HUES64 (cell line): ENCODE results near the gene LRP3.

ENCODE experiments used
- H3K27ac ChIP-seq: 2 replicates; pipeline ENCODE4 v1.7.0; 2013; ENCODE audit warnings: low read depth, low read length, inconsistent platforms
- H3K27me3 ChIP-seq: 2 replicates; pipeline ENCODE4 v1.6.1; 2013; ENCODE audit warnings: mild to moderate bottlenecking, low read length; ENCODE audit not compliant: insufficient read depth
- H3K36me3 ChIP-seq: 2 replicates; pipeline ENCODE4 v1.6.1; 2013; ENCODE audit warnings: mild to moderate bottlenecking, low read length; ENCODE audit not compliant: insufficient read depth
- H3K4me1 ChIP-seq: 2 replicates; pipeline ENCODE4 v1.6.1; 2013; ENCODE audit warnings: mild to moderate bottlenecking, low read length, moderate library complexity; ENCODE audit not compliant: insufficient read depth
- H3K4me3 ChIP-seq: 2 replicates; pipeline ENCODE4 v1.5.1; 2013; ENCODE audit warnings: mild to moderate bottlenecking, low read length, moderate library complexity
- H3K9ac ChIP-seq: 2 replicates; pipeline ENCODE4 v1.6.1; 2013; ENCODE audit warnings: mild to moderate bottlenecking, low read depth, low read length
- H3K9me3 ChIP-seq: 2 replicates; pipeline ENCODE4 v1.6.1; 2013; ENCODE audit warnings: low read depth, low read length; ENCODE audit not compliant: insufficient read depth
- WGBS: fragments of 150-250, 120-280 bp; methylation state at CpG from one replicate; pipeline ENCODE4 v1.1.7; 2013; ENCODE audit warnings: missing lambda C conversion rate; 5-methylcytosine and 5-hydroxymethylcytosine counted together

Gene LRP3

DNA sequence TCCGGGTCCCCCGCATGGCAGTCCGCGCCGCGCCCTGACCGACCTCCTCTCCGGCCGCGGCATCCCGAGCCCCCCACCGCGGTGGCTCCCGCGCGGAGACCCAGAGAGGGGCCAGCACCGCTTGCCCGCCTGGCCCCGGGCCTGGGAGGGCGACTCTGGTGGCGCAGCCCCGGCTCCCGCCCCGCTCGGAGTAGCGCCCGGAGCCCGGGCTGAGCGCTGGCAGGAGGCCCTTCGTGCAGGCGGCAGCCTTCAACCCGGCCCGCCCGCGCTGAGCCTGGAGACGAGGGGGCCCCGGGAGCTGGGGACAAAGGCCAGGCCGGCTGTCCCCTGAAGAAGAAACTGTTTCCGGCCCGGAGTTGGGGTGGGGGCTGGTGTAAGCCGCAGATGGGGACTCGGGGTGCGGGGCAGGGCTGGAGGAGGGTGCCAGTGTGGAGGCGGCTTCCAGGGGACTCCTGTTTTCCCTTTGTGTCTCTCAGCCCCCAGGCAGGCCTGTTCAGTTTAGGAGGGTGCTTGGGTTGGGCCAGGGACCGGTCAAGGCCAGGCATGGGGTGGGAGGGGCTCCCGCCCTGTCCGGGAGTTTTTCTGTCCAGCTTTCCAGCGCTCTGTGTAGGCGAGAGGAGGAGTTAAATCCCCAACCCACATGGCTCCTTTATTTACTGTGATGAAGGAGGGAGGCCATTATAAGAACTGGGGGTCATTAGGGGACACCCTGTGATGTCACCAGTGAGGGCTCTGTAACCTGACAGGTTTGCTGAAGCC, 935 bp downstream of the LRP3 start:
- H3K36me3 ChIP-seq = no peaks in the 10 kb centered on the region; the same call in 1 of the 2 replicates
- H3K27me3 ChIP-seq = peaks cover 32% of the 10 kb centered on the region
- 3% methylated on average over 47 of the region's 49 CpGs for WGBS
- H3K9me3 ChIP-seq = no peaks in the 10 kb centered on the region
- H3K4me1 ChIP-seq = no peaks in the 10 kb centered on the region
- H3K4me3 ChIP-seq = peak overlapping the region; percentile 62
- no peak overlapping the region for H3K27ac ChIP-seq
- H3K9ac ChIP-seq = peak overlapping the region; percentile 64

DNA sequence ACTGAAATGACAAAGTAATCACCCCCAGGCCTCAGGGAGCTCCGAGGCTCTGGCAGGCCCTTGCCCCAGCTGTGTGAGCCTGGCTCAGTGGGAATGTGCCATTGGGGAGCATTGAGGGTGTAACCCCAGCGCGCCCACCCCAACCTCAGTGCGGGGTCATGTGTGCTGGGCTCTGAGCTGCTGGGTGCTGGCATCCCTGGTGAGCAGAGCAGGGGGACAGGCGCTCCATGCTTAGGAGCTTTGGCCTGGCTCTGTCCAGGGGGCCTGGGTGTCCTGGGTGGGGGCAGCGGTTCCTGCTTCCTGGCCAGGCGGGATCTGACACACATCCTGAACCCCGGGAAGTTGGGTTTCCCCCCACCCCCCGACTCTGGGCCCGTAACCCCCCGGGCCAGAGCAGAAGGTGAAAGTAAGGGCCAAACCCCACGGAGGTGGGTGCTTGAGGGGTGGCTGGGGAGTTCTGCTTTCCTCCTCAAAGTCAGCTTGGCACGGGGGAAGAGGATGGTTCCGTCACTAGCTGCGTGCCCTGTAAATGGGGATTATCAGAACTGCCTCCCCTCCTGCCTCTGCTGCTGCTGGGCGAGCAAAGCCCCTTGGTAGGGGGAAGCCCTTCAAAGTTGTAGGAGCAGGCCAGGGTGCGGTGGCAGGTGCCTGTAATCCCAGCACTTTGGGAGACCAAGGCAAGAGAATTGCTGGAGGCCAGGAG, 1.7 kb downstream of the LRP3 start:
- Histone ChIP-seq H3K36me3 (no peaks in the 10 kb centered on the region; the same call in 1 of the 2 replicates), H3K9me3 (no peaks in the 10 kb centered on the region), H3K9ac (no peak overlapping the region), H3K27me3 (peaks cover 32% of the 10 kb centered on the region), H3K4me3 (peak overlapping the region; percentile 62), H3K4me1 (no peaks in the 10 kb centered on the region), H3K27ac (no peak overlapping the region)
- WGBS = 90% methylated on average over 17 of the region's 17 CpGs

GRCh38 chr19:33196446-33197193, 2.5 kb downstream of the LRP3 start:
- Histone ChIP-seq H3K36me3 (no peaks in the 10 kb centered on the region; the same call in 1 of the 2 replicates), H3K27ac (no peak overlapping the region), H3K4me3 (no peak overlapping the region), H3K27me3 (peaks cover 32% of the 10 kb centered on the region), H3K4me1 (no peaks in the 10 kb centered on the region), H3K9me3 (no peaks in the 10 kb centered on the region), H3K9ac (no peak overlapping the region)
- WGBS = 94% methylated on average over 10 of the region's 10 CpGs

DNA sequence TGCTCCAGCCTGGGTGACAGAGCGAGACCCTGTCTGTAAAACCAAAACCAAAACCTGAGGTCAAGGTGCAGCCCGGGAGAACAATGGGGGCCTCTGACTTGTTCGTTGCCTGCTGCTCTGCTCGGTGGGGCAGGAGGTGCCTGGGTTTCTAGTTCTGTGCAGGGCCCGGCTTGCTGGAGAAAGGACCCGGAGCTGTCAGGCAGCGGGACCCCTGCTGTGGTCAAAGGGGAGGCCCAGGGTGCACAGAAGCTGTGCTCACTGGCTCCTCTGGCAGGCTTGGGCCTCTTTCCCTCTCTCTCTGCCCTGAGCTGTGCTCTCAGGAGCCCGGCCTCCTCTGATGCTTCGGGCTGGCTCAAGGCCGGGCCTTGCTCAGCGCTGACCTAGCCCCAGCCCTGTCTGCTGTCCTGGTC, 3.5 kb downstream of the LRP3 start:
- no peaks in the 10 kb centered on the region for H3K4me1 ChIP-seq
- H3K4me3 ChIP-seq = no peak overlapping the region
- 89% methylated on average over 11 of the region's 11 CpGs for WGBS
- H3K27me3 ChIP-seq = peaks cover 23% of the 10 kb centered on the region
- no peaks in the 10 kb centered on the region; the same call in 1 of the 2 replicates for H3K36me3 ChIP-seq
- no peak overlapping the region for H3K27ac ChIP-seq
- H3K9me3 ChIP-seq = no peaks in the 10 kb centered on the region
- no peak overlapping the region for H3K9ac ChIP-seq

DNA sequence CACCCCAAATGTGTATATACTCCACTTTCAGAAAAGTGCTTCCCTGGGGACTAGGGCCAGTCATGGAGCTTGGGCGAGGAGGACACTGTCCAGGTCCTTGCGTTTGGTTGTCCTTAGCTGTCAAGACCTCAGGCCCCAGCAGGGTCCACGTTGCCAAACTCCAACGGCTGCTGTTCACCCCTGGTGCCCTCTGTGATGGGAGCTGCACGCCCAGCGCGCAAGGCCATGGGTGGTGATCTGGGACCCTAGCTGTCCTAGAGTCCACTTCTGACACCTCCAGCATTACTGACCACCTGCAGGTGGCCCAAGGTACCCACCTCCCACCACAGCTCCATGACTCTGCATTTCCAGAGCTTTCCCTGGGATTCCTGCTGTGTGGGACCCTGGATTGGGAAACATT, 4.0 kb downstream of the LRP3 start:
- Histone ChIP-seq H3K4me3 (no peak overlapping the region), H3K27me3 (peaks cover 17% of the 10 kb centered on the region), H3K27ac (no peak overlapping the region), H3K9ac (no peak overlapping the region), H3K9me3 (no peaks in the 10 kb centered on the region), H3K4me1 (no peaks in the 10 kb centered on the region), H3K36me3 (peaks cover 4% of the 10 kb centered on the region; the same call in 1 of the 2 replicates)
- WGBS = 95% methylated on average over 7 of the region's 7 CpGs

GRCh38 chr19:33199441-33200265, 5.5 kb downstream of the LRP3 start:
- Histone ChIP-seq H3K27ac (no peak overlapping the region), H3K4me1 (no peaks in the 10 kb centered on the region), H3K36me3 (peaks cover 7% of the 10 kb centered on the region; the same call in 1 of the 2 replicates), H3K9ac (no peak overlapping the region), H3K4me3 (no peak overlapping the region), H3K27me3 (peaks cover 10% of the 10 kb centered on the region), H3K9me3 (no peaks in the 10 kb centered on the region)
- WGBS = 79% methylated on average over 8 of the region's 8 CpGs

DNA sequence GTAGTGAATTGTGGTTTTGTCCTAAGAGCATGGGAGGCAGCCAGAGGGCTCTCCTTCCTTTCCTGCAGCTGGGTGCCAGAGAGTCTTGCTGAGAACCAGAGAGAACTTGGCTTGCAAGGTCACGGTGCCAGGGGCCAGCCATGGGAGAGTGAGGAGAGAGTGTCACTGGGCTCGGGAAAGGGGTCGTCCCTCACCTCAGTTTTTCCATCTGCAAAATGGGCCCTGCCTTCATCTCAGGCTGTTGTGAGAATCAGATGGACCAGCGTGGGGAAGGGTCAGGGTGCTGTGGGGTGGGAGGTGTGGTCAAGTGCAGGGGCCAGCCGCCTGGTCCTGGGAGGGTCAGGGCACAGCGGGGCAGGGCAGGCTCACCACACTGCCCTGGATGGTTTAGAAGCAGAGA, 7.3 kb downstream of the LRP3 start:
- Histone ChIP-seq H3K27me3 (no peaks in the 10 kb centered on the region), H3K9me3 (no peaks in the 10 kb centered on the region), H3K4me3 (no peak overlapping the region), H3K4me1 (no peaks in the 10 kb centered on the region), H3K36me3 (peaks cover 15% of the 10 kb centered on the region), H3K27ac (no peak overlapping the region), H3K9ac (no peak overlapping the region)
- WGBS = 96% methylated on average over 6 of the region's 6 CpGs

GRCh38 chr19:33201886-33202545, 7.9 kb downstream of the LRP3 start:
- Histone ChIP-seq H3K9ac (no peak overlapping the region), H3K4me1 (no peaks in the 10 kb centered on the region), H3K4me3 (no peak overlapping the region), H3K27me3 (no peaks in the 10 kb centered on the region), H3K9me3 (no peaks in the 10 kb centered on the region), H3K36me3 (peaks cover 17% of the 10 kb centered on the region), H3K27ac (no peak overlapping the region)
- 95% methylated on average over 15 of the region's 15 CpGs for WGBS

DNA sequence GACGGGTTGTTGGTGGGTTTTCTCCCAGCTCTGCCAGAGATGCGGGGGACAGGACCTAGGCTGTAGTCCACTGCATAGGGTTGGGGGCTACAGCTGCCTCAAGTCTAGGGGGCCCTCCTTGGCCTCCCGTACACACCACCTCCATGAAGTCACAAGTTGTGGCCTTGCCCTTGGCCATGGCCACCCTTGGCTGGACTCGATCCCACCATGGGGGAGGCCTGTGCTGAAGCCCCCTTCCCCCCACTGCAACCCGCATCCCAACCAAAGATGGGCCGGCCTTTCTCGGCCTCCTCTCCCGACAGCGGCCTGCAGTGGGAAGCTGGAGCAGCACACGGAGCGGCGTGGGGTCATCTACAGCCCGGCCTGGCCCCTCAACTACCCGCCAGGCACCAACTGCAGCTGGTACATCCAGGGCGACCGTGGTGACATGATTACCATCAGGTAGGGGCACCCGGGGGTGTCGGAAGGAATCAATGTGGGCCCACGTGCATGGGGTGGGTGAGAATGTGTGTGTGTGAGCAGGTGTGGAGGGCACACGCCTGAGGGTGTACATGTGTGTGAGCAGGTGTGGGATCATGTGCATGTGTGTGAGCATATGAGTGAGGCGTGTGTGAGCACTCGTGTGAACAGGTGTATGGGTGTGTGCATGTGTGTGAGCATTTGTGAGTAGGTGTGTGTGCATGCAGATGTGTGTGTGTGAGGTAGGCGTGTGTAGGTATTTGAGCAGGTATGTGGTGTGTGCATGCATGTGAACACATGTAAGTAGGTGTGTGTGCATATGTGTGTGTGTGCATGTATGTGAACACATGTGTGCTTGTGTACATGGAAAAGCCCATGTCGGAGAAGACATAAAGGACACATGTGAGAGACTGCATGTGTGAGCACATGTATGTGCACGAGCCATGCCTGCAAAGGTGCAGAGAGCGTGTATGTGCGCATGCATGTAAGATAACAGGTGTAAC, 8.7 kb downstream of the LRP3 start:
- 90% methylated on average over 27 of the region's 27 CpGs for WGBS
- Histone ChIP-seq H3K36me3 (peaks cover 17% of the 10 kb centered on the region), H3K4me1 (no peaks in the 10 kb centered on the region), H3K27me3 (no peaks in the 10 kb centered on the region), H3K4me3 (no peak overlapping the region), H3K9me3 (no peaks in the 10 kb centered on the region), H3K9ac (no peak overlapping the region), H3K27ac (no peak overlapping the region)
